AG09309 (cell line): Measurements from ENCODE around the gene EFNA5.

ENCODE experiments used
- DNase-seq: peaks from one replicate; pipeline ENCODE4 v3.0.0-alpha.2; 2010; ENCODE audit warnings: low read depth
- H3K4me3 ChIP-seq: 2 replicates; pipeline ENCODE4 v1.5.1; 2011; ENCODE audit warnings: mild to moderate bottlenecking, low read depth, low read length, moderate library complexity; ENCODE audit not compliant: control insufficient read depth
- TF ChIP-seq, protein P1 (sequence below): IDR thresholded peaks from 2 replicates; pipeline ENCODE4 v1.5.1; 2011; ENCODE audit warnings: mild to moderate bottlenecking, low read depth, low read length, inconsistent platforms; ENCODE audit not compliant: insufficient read depth, control insufficient read depth; ENCODE audit errors: missing control alignments

The EFNA5 gene

DNA sequence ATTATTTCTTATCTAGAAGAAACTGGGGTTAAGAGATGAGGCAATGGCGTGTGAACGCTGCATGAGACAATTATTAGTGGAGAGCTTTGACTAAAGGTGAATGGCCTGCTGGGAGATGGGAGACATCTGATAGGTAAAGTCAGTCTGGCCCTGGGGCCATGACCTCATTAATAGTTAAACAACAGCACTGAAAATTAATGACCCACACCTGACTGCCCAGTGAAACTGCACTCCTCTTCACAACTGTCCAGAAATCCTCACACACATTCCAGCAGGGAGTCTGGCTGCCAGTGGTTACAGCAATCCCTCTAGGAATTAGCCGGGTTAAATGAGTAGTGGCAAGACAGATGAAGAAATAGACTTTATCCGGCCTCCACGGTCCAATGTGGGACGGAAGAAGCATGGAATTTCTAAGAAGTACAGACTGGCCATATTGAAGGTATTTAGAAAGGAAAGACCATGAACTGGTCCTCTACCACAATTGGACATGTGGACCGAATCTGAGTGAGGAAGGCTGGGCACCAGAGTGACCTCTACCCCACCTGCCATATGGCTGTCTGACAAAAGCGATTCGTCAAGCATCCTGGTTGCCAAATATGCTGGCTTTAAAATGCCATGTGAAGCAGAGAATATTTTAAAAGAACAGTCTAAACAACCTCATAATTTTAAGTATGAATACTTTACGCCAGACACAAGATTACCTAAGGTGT is 138.4 kb downstream of the EFNA5 start:
- TF ChIP-seq, protein P1, sequence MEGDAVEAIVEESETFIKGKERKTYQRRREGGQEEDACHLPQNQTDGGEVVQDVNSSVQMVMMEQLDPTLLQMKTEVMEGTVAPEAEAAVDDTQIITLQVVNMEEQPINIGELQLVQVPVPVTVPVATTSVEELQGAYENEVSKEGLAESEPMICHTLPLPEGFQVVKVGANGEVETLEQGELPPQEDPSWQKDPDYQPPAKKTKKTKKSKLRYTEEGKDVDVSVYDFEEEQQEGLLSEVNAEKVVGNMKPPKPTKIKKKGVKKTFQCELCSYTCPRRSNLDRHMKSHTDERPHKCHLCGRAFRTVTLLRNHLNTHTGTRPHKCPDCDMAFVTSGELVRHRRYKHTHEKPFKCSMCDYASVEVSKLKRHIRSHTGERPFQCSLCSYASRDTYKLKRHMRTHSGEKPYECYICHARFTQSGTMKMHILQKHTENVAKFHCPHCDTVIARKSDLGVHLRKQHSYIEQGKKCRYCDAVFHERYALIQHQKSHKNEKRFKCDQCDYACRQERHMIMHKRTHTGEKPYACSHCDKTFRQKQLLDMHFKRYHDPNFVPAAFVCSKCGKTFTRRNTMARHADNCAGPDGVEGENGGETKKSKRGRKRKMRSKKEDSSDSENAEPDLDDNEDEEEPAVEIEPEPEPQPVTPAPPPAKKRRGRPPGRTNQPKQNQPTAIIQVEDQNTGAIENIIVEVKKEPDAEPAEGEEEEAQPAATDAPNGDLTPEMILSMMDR: no peak
- H3K4me3 ChIP-seq: no peak overlapping the region
- no peak for DNase-seq

DNA sequence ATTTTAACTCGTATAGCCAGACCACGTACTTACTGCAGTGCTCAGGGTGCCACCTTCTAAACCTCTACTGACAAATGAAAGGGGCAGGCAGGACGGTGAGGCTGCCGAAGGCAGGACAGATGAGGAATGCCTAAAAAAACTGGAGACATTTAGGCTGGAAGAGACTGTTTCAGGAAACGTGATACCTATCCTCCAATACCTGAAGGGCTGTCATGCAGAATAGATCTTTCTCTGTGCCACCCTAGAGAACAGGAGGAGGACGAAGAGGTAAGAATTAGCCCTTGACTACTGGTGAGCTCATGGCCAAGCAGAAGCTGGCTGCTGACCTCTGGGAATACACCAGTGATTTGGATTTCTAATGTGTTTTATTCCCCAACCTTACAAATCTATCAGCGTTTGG is 139.4 kb downstream of the EFNA5 start:
- H3K4me3 ChIP-seq: no peak overlapping the region
- TF ChIP-seq, protein P1: no peak

DNA sequence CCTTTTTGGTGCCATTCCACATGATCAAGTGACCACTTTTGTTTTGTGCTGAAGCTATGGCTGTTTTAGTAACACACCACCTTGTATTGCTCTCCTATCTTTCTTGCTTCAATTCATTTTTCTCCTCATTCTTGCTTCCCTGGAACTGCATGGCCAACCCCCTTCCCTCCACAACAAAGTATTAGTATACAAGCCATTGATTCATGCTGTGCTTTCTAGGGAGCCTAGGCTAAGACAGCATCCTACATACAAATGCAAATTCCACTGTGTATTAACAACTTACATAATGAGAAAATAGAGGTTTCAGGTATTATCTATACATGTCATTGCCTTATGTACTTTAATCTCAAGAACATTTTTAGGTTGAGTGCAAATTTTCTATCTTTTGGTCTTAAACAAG is 141.1 kb downstream of the EFNA5 start:
- H3K4me3 ChIP-seq: no peak overlapping the region
- TF ChIP-seq, protein P1: no peak
- no peak for DNase-seq

More for the DNA sequence above, 139.4 kb downstream of the EFNA5 start:
- DNase-seq: no peak

DNA sequence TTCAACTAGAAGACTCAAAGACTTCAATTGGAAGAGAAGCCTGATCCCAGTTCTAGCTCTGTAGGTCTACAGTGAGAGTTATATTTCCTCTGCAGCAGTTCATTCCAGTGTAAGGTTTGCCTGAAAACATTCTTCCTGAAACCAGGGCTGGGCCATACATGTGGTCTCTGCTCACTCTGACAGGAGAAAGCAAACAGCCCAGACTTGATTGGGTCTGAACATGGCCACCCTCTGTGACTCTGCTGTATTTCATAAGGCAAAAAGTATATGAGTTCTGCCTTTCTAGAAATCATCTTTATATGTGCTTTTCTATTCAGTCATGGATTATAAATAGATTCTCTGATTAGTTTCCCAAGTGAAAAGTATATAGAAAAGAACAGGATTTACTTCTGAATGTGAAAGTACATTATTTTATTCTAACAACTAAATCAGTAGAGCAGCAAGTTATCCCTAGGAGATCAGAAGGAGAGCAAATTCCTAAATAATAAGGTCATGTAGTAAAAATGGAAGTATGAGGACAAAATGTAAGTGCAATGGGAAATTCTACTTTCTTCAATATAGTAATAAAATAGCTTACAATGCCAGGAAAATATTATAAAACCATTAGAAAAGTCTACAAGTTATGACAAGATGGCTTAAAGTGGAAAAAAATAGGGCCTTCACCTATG is 144.3 kb downstream of the EFNA5 start:
- no peak overlapping the region for H3K4me3 ChIP-seq
- DNase-seq: no peak
- TF ChIP-seq, protein P1: no peak

DNA sequence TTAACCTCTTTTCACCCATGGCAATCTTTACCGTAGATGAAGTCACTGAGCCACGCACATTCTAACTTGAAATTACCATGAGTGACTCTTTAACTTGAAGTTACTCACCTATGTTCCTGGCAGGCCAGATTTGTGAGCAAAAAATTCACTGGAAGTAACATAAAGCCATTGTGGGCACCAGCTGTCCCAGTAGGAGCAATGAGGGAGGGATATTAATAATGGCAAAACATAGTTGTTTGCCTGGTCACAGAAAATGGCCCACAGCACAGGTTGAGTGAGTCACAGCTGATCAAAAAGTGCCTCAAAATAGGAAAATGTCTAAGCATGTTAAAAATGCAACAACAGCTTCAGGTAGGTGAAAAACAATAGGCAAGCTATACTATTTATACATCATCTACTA is 146.6 kb downstream of the EFNA5 start:
- H3K4me3 ChIP-seq: no peak overlapping the region
- TF ChIP-seq, protein P1: no peak
- no peak for DNase-seq

DNA sequence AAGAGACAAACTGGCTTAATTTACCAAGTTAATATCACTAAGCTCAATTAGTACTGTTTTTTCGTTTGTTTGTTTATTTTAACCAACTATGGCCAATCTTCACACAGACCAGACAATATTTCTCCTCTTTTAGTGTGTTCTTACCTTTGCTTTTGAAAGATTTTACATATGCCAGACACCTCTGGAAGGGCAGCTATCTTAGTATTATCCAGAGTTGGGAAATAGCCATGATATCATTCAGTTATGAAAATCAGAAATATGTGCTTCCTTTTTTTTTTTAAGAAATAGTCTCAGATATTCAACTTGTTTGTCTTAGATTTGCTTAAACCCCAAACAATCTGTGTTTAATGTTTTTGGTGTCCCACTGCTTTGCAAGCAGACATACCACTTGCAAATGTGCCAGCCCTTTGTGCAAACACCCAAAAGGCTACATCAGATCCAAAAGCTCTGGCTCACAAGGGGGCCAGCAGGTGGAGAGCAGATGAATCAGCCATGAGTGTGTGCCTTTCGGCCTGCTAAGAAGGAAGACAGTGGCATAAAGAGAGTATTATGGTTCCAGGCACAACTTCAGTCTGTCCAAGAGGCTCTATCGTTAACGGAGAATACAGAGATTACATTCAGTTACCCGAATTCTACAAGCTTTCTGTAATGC is 147.6 kb downstream of the EFNA5 start:
- TF ChIP-seq, protein P1: no peak
- no peak for DNase-seq
- no peak overlapping the region for H3K4me3 ChIP-seq
